ENCODE data around the gene TUBE1. TPM values are rescaled to one million over a fixed set of nuclear protein-coding genes. Genes with fewer than 3 reads are reported as not detected.

Gene TUBE1
- total RNA-seq, 1 experiment from 2014 or later: 42.5 TPM

DNA sequence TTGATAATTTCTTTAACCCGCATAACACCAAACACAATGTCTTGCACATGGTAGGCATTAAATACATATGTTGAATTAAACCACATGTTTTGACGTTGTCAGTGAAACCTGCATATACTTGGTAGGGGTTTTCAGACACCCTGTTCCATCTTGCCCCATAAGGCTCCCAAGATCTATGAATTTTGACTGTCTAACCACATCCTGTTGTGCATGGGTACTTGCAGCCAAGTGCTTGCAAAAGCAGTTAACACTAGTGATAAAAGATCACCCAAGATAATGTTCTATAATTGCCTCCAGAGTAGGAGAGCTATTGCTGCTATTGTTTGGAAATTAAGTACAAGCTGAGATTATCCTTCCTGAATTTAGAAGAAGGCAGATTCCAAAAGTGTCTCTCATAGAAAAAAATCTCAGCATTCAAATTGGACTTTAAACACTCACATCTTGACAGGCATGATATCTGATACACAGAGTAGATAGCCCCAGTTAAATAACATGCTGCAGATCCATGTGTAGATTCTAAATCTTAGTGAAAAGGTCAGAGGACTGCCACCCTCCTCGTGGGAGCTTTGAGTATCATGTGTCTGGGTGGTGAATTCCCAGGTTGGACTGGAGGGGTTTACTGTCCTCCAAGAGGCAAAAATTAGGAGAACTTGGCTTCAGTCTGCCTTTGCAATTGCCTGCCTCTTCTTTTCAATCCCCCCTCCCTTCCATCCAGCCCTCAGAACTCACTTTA, 59.2 kb downstream of the TUBE1 start:
- H3K4me3 ChIP-seq (replicated peaks in 1 of 2; ENCODE audit: low read depth in 1 of 2, low read length in 2 of 2): no peak overlapping the region
- no peaks in the 10 kb centered on the region for H3K9me3 ChIP-seq (ENCODE audit: control insufficient read depth in 1 of 2, insufficient read depth in 1 of 2, low read depth in 1 of 2, low read length in 2 of 2)
- ATAC-seq: no peak
- H2AFZ ChIP-seq (ENCODE audit: low read depth, low read length, poor library complexity, severe bottlenecking): no peak overlapping the region
- no peaks in the 10 kb centered on the region for H3K9me2 ChIP-seq (ENCODE audit: insufficient read depth)
- H3K79me2 ChIP-seq (ENCODE audit: insufficient read depth, low read length): no peaks in the 10 kb centered on the region
- H3K36me3 ChIP-seq (ENCODE audit: control insufficient read depth in 1 of 2, insufficient read depth in 2 of 2, low read length in 2 of 2): no peaks in the 10 kb centered on the region
- TF ChIP-seq SRF (IDR thresholded peaks at IDR 0.05; ENCODE audit: low read depth) (no peak), CEBPB (IDR thresholded peaks at IDR 0.05; ENCODE audit: low read depth) (no peak), ZFX (IDR thresholded peaks at IDR 0.05) (no peak), ELF1 (IDR thresholded peaks at IDR 0.05; ENCODE audit: borderline replicate concordance, low read depth) (no peak), ZNF274 (IDR thresholded peaks at IDR 0.05; ENCODE audit: low read depth, low read length) (no peak), TCF7L2 (IDR thresholded peaks at IDR 0.05; ENCODE audit: borderline replicate concordance, extremely low read depth, insufficient read depth, insufficient read length) (no peak), RAD21 (IDR thresholded peaks at IDR 0.05; ENCODE audit: low read depth) (no peak), JUND (IDR thresholded peaks at IDR 0.05) (no peak), SIN3A (IDR thresholded peaks at IDR 0.05; ENCODE audit: low read depth) (no peak), FOSL1 (IDR thresholded peaks at IDR 0.05; ENCODE audit: low read depth) (no peak), EGR1 (IDR thresholded peaks at IDR 0.05; ENCODE audit: low read depth) (no peak), EZH2 (IDR thresholded peaks at IDR 0.05) (no peak), POLR2AphosphoS5 (IDR thresholded peaks at IDR 0.05; ENCODE audit: low read depth, low read length) (no peak)
- TF ChIP-seq, protein P1, sequence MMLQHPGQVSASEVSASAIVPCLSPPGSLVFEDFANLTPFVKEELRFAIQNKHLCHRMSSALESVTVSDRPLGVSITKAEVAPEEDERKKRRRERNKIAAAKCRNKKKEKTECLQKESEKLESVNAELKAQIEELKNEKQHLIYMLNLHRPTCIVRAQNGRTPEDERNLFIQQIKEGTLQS (IDR thresholded peaks at IDR 0.05): no peak
- TF ChIP-seq, protein P2, sequence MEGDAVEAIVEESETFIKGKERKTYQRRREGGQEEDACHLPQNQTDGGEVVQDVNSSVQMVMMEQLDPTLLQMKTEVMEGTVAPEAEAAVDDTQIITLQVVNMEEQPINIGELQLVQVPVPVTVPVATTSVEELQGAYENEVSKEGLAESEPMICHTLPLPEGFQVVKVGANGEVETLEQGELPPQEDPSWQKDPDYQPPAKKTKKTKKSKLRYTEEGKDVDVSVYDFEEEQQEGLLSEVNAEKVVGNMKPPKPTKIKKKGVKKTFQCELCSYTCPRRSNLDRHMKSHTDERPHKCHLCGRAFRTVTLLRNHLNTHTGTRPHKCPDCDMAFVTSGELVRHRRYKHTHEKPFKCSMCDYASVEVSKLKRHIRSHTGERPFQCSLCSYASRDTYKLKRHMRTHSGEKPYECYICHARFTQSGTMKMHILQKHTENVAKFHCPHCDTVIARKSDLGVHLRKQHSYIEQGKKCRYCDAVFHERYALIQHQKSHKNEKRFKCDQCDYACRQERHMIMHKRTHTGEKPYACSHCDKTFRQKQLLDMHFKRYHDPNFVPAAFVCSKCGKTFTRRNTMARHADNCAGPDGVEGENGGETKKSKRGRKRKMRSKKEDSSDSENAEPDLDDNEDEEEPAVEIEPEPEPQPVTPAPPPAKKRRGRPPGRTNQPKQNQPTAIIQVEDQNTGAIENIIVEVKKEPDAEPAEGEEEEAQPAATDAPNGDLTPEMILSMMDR (IDR thresholded peaks at IDR 0.05 in 2 of 3, conservative IDR thresholded peaks at IDR 0.05 in 1 of 3; ENCODE audit: borderline replicate concordance in 1 of 3, insufficient read depth in 1 of 3, low read depth in 2 of 3, low read length in 2 of 3): no peak
- TF ChIP-seq, protein P3, sequence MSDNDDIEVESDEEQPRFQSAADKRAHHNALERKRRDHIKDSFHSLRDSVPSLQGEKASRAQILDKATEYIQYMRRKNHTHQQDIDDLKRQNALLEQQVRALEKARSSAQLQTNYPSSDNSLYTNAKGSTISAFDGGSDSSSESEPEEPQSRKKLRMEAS (IDR thresholded peaks at IDR 0.05): no peak
- TF ChIP-seq, protein P4, sequence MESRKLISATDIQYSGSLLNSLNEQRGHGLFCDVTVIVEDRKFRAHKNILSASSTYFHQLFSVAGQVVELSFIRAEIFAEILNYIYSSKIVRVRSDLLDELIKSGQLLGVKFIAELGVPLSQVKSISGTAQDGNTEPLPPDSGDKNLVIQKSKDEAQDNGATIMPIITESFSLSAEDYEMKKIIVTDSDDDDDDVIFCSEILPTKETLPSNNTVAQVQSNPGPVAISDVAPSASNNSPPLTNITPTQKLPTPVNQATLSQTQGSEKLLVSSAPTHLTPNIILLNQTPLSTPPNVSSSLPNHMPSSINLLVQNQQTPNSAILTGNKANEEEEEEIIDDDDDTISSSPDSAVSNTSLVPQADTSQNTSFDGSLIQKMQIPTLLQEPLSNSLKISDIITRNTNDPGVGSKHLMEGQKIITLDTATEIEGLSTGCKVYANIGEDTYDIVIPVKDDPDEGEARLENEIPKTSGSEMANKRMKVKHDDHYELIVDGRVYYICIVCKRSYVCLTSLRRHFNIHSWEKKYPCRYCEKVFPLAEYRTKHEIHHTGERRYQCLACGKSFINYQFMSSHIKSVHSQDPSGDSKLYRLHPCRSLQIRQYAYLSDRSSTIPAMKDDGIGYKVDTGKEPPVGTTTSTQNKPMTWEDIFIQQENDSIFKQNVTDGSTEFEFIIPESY (IDR thresholded peaks at IDR 0.05; ENCODE audit: extremely low read depth, insufficient replicate concordance, low read length): no peak
- TF ChIP-seq, protein P5, sequence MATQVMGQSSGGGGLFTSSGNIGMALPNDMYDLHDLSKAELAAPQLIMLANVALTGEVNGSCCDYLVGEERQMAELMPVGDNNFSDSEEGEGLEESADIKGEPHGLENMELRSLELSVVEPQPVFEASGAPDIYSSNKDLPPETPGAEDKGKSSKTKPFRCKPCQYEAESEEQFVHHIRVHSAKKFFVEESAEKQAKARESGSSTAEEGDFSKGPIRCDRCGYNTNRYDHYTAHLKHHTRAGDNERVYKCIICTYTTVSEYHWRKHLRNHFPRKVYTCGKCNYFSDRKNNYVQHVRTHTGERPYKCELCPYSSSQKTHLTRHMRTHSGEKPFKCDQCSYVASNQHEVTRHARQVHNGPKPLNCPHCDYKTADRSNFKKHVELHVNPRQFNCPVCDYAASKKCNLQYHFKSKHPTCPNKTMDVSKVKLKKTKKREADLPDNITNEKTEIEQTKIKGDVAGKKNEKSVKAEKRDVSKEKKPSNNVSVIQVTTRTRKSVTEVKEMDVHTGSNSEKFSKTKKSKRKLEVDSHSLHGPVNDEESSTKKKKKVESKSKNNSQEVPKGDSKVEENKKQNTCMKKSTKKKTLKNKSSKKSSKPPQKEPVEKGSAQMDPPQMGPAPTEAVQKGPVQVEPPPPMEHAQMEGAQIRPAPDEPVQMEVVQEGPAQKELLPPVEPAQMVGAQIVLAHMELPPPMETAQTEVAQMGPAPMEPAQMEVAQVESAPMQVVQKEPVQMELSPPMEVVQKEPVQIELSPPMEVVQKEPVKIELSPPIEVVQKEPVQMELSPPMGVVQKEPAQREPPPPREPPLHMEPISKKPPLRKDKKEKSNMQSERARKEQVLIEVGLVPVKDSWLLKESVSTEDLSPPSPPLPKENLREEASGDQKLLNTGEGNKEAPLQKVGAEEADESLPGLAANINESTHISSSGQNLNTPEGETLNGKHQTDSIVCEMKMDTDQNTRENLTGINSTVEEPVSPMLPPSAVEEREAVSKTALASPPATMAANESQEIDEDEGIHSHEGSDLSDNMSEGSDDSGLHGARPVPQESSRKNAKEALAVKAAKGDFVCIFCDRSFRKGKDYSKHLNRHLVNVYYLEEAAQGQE (IDR thresholded peaks at IDR 0.05; ENCODE audit: low read depth): no peak
- no peak overlapping the region for H3K4me2 ChIP-seq (ENCODE audit: low read length)
- no TSS peak for BruUV-seq (replicated peaks)
- no peaks in the 10 kb centered on the region for H3K4me1 ChIP-seq (ENCODE audit: control insufficient read depth in 1 of 2, insufficient read depth in 2 of 2, low read length in 2 of 2)
- H4K20me1 ChIP-seq (ENCODE audit: insufficient read depth): no peaks in the 10 kb centered on the region
- no peaks in the 10 kb centered on the region for H3K27me3 ChIP-seq (ENCODE audit: insufficient read depth, low read length)
- ChIA-PET RAD21 (ENCODE audit: low non-redundant PET in 1 of 2, low total read pairs in 2 of 2, uncharacterized antibody in 2 of 2, unreplicated experiment in 2 of 2) (no interaction called here), POLR2A (no interaction called here), CTCF (interaction anchor here (1.2 to 1.9 kb wide), 2 partner anchors 20 to 318 kb away, joined by 3 to 6 read pairs; no protein-coding TSS in a partner anchor)
- no peak overlapping the region for H3K27ac ChIP-seq (ENCODE audit: low read depth, low read length)
- DNase-seq (ENCODE audit: low read depth, low spot score): no peak
- intact Hi-C loops (cut with micrococcal nuclease): no loop called here
- H3K9ac ChIP-seq (ENCODE audit: low read length): no peak overlapping the region

All from HCT116 (cell line).